Chondrocyte (in vitro differentiated cells): ENCODE results near the gene RNU2-1. TPM values are rescaled to one million over a fixed set of nuclear protein-coding genes. Genes with fewer than 3 reads are reported as not detected.

Source experiments
- DNase-seq: peaks from one replicate; pipeline ENCODE4 v3.0.0; 2021; ENCODE audit warnings: mixed read lengths, low spot score
- H3K27ac Mint-ChIP-seq: one replicate; pipeline ENCODE4 v1.8.0; 2021; ENCODE audit warnings: mild to moderate bottlenecking, moderate library complexity, mixed read lengths; ENCODE audit not compliant: unreplicated experiment
- H3K27me3 Mint-ChIP-seq: 2 replicates; pipeline ENCODE4 v1.8.0; 2021; ENCODE audit warnings: low read depth, mixed read lengths
- H3K36me3 Mint-ChIP-seq: 2 replicates; pipeline ENCODE4 v1.8.0; 2021; ENCODE audit warnings: low read depth, mixed read lengths
- H3K4me1 Mint-ChIP-seq: 2 replicates; pipeline ENCODE4 v1.8.0; 2021; ENCODE audit warnings: low read depth, mild to moderate bottlenecking, mixed read lengths
- H3K4me3 Mint-ChIP-seq: one replicate; pipeline ENCODE4 v1.8.0; 2021; ENCODE audit warnings: mild to moderate bottlenecking, moderate library complexity, mixed read lengths; ENCODE audit not compliant: unreplicated experiment
- H3K9me3 Mint-ChIP-seq: 2 replicates; pipeline ENCODE4 v1.8.0; 2021; ENCODE audit warnings: low read depth, mixed read lengths
- total RNA-seq: library from RNA; stranded (reverse); gene quantifications from 3 replicates; pipeline ENCODE4 v1.2.1, GENCODE V29; 2021
- TF ChIP-seq, protein P1 (sequence below): fragments of 200-600 bp; sonication (generic); IDR thresholded peaks from 2 replicates; pipeline ENCODE4 v1.5.0; 2021; ENCODE audit warnings: antibody characterized with exemption, mild to moderate bottlenecking, moderate library complexity

The RNU2-1 gene
- total RNA-seq, 1 donor from 2014 or later: 2,934 TPM

DNA sequence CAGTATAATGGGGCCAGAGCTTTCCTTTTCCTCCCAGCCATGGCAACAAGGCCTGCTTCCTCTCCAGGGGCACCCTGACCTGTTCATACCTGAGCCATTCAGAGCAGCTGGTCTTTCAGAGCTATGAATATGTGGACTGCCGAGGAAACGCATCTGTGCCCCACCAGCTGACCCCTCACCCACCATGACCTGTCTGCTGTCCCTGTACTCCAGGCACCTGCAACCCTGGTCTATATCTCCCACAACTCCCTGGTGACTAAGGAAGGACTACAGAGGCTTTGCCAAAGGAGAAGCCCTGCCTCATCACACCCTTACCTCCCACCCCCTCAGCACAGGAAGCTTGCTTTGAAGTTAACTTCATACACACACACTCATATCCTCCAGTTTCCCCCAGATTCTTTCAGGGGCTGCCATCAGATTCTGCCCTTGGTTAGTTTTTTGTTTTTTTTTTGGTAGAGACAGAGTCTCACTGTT lies 16.1 kb downstream of the RNU2-1 start:
- no peak overlapping the region for H3K4me3 Mint-ChIP-seq
- no peak overlapping the region for H3K27ac Mint-ChIP-seq
- no peaks in the 10 kb centered on the region for H3K27me3 Mint-ChIP-seq
- H3K9me3 Mint-ChIP-seq: no peaks in the 10 kb centered on the region
- DNase-seq: peak; percentile 33
- peaks cover 15% of the 10 kb centered on the region for H3K36me3 Mint-ChIP-seq
- peaks cover 16% of the 10 kb centered on the region for H3K4me1 Mint-ChIP-seq
- TF ChIP-seq, protein P1, sequence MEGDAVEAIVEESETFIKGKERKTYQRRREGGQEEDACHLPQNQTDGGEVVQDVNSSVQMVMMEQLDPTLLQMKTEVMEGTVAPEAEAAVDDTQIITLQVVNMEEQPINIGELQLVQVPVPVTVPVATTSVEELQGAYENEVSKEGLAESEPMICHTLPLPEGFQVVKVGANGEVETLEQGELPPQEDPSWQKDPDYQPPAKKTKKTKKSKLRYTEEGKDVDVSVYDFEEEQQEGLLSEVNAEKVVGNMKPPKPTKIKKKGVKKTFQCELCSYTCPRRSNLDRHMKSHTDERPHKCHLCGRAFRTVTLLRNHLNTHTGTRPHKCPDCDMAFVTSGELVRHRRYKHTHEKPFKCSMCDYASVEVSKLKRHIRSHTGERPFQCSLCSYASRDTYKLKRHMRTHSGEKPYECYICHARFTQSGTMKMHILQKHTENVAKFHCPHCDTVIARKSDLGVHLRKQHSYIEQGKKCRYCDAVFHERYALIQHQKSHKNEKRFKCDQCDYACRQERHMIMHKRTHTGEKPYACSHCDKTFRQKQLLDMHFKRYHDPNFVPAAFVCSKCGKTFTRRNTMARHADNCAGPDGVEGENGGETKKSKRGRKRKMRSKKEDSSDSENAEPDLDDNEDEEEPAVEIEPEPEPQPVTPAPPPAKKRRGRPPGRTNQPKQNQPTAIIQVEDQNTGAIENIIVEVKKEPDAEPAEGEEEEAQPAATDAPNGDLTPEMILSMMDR: no peak

DNA sequence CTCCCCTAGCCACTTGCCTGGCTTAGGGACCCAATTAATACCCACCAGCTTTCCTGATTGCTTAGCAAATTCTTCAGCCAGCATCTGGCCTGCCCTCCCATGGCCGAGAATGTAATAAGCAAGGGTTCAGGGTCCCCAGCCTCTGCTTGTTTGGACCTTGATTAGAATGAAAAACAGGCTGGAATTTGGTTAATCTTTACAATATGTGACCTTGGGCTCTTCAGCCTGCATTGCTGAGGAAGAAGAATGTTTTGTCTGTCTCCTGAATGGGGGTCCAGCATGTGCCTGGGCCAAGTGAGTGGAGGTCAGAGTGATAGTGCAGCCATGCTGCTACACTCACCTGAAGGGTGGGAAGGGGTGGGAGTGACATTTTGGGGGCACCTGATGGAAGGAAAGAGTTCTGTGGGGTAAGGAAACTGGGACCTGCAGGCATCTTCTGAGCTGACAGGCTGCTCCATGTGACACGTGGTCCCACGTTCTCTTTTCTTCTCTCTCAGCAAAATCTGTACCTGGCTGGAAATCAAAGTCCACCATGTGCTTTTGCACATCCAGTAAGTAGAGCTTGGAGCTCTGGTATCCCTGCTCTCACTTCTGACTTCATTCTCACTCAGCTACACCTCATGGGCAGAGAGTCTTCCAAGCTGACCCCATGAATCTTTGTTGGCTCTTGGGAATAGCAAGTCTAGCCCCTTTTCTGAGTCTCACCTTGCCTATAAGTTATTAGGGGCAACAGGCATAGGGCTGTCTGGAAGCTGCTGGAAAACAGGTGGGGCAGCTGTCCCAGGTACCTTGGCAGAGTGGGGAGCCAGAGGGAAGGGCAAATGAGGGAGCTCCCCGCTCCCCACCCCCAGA lies 16.8 kb downstream of the RNU2-1 start:
- peaks cover 15% of the 10 kb centered on the region for H3K36me3 Mint-ChIP-seq
- DNase-seq: peak; percentile 27
- no peak overlapping the region for H3K4me3 Mint-ChIP-seq
- H3K9me3 Mint-ChIP-seq: no peaks in the 10 kb centered on the region
- H3K27ac Mint-ChIP-seq: no peak overlapping the region
- H3K27me3 Mint-ChIP-seq: no peaks in the 10 kb centered on the region
- peaks cover 22% of the 10 kb centered on the region for H3K4me1 Mint-ChIP-seq
- TF ChIP-seq, protein P1: no peak

DNA sequence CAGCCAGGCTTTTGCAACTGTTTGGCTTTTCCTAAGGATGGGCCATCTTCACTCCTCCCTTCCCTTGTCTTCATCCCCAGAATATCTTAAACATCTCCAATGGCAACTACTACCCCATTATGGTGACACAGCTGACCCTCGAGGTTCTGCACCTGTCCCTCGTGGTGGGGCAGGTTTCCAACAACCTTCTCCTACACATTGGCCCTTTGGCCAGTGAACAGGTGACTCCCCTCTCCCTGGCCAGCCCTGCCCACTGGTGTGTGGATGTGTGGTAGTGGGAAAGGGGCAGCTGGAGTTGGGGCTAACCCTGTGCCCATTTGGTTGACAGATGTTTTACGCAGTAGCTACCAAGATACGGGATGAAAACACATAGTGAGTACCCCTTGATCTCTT lies 17.4 kb downstream of the RNU2-1 start:
- H3K9me3 Mint-ChIP-seq: no peaks in the 10 kb centered on the region
- DNase-seq: peak; percentile 66
- no peak overlapping the region for H3K4me3 Mint-ChIP-seq
- no peak overlapping the region for H3K27ac Mint-ChIP-seq
- peaks cover 15% of the 10 kb centered on the region for H3K36me3 Mint-ChIP-seq
- H3K27me3 Mint-ChIP-seq: no peaks in the 10 kb centered on the region
- TF ChIP-seq, protein P1: no peak
- peaks cover 26% of the 10 kb centered on the region for H3K4me1 Mint-ChIP-seq

DNA sequence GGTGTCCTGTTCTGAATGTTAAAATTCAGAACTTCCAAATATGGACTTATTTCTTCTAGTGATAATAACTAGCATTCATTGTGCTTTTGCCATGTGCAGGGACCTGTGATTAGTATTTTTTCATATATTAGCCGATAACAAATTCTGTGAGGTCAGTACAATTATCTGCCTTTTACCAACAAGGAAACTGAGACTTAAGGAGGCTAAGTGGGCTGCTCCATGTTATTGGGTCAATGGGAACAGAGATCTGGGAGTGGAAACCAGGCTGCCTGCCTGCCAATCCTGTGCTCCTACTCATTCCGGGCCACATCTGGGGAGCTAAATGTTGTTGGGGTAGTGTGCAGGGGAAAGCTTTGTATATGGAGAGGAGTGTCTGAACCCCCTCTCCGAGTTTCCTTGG lies 18.4 kb downstream of the RNU2-1 start:
- Mint-ChIP-seq H3K27ac (no peak overlapping the region), H3K4me1 (peaks cover 36% of the 10 kb centered on the region), H3K36me3 (peaks cover 14% of the 10 kb centered on the region), H3K4me3 (no peak overlapping the region), H3K27me3 (no peaks in the 10 kb centered on the region), H3K9me3 (no peaks in the 10 kb centered on the region)
- TF ChIP-seq, protein P1: no peak
- no peak for DNase-seq

DNA sequence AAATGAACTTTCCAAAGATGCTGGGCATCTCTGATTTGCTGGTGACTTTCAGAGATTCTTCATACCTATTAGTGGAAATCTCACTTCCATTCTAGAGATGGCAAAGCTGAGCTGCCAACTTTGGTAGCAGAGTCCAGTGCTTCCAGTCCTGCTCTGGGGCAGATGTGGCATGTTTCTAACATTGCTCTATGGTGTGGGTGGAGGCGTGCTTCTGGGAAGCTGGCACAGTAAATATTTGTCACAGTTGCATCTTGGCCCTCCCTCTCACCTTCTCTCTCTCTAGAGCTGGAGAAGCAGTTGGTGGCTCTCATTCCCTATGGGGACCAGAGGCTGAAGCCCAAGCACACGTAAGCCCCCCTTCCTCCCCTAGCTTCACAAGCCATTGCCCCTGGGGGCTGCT lies 20.2 kb downstream of the RNU2-1 start:
- no peaks in the 10 kb centered on the region for H3K27me3 Mint-ChIP-seq
- H3K9me3 Mint-ChIP-seq: no peaks in the 10 kb centered on the region
- no peak overlapping the region for H3K27ac Mint-ChIP-seq
- H3K36me3 Mint-ChIP-seq: peaks cover 17% of the 10 kb centered on the region
- peaks cover 33% of the 10 kb centered on the region for H3K4me1 Mint-ChIP-seq
- TF ChIP-seq, protein P1: no peak
- no peak for DNase-seq
- no peak overlapping the region for H3K4me3 Mint-ChIP-seq
